Liver (tissue), 9 donors: ENCODE data around the gene ZC3H18. TPM values are rescaled to one million over a fixed set of nuclear protein-coding genes. Genes with fewer than 3 reads are reported as not detected.

Experiments
- DNase-seq: peaks from one replicate; pipeline ENCODE4 v3.0.0-alpha.2; 2017; ENCODE audit warnings: low spot score
- H3K27ac ChIP-seq, 2 donors: one replicate each; pipeline ENCODE4 v1.7.0; 2013; ENCODE audit warnings: inconsistent platforms in 2 of 2, low read length in 2 of 2, control low read depth in 1 of 2, low read depth in 1 of 2, mild to moderate bottlenecking in 1 of 2
- H3K27me3 ChIP-seq, 4 donors: one replicate each; pipeline versions ENCODE4 v1.6.1 to v1.7.0; 2013; ENCODE audit warnings: low read length in 3 of 4, inconsistent platforms in 1 of 4, mild to moderate bottlenecking in 1 of 4, moderate library complexity in 1 of 4; ENCODE audit not compliant: control insufficient read depth in 4 of 4, insufficient read depth in 4 of 4
- H3K36me3 ChIP-seq, 4 donors: one replicate each; pipeline versions ENCODE4 v1.6.1 to v1.7.0; 2013; ENCODE audit warnings: low read length in 3 of 4, mild to moderate bottlenecking in 3 of 4, low read depth in 1 of 4, moderate library complexity in 1 of 4; ENCODE audit not compliant: control insufficient read depth in 4 of 4, insufficient read depth in 3 of 4
- H3K4me1 ChIP-seq, 4 donors: one replicate each; pipeline versions ENCODE4 v1.6.1 to v1.7.0; 2013; ENCODE audit warnings: low read length in 3 of 4, mild to moderate bottlenecking in 3 of 4, moderate library complexity in 1 of 4; ENCODE audit not compliant: control insufficient read depth in 4 of 4, insufficient read depth in 4 of 4
- H3K4me3 ChIP-seq, 3 donors: one replicate each; pipeline versions ENCODE4 v1.6.1 to v1.7.0; 2013; ENCODE audit warnings: low read length in 3 of 3, control low read depth in 1 of 3, low read depth in 1 of 3, mild to moderate bottlenecking in 1 of 3
- H3K9ac ChIP-seq, 2 donors: one replicate each; pipeline ENCODE4 v1.7.0; 2013; ENCODE audit warnings: low read length in 2 of 2, mild to moderate bottlenecking in 2 of 2, moderate library complexity in 2 of 2, control low read depth in 1 of 2, low read depth in 1 of 2
- H3K9me3 ChIP-seq, 4 donors: one replicate each; pipeline versions ENCODE4 v1.6.1 to v1.7.0; 2013; ENCODE audit warnings: low read length in 3 of 4; ENCODE audit not compliant: control insufficient read depth in 4 of 4
- EGR1 ChIP-seq, 2 donors: IDR thresholded peaks; 2 replicates each; pipeline ENCODE4 v1.6.1; 2016 to 2018; ENCODE audit warnings: antibody characterized with exemption in 2 of 2, low read depth in 2 of 2
- FOXA1 ChIP-seq: IDR thresholded peaks from 2 replicates; pipeline ENCODE4 v1.6.1; 2016; ENCODE audit warnings: antibody characterized with exemption
- FOXA2 ChIP-seq: IDR thresholded peaks from 2 replicates; pipeline ENCODE4 v1.6.1; 2016; ENCODE audit warnings: antibody characterized with exemption
- GABPA ChIP-seq, 2 donors: IDR thresholded peaks in 1 of 2; conservative IDR thresholded peaks in 1 of 2; 2 replicates each; pipeline ENCODE4 v1.6.1; 2016; ENCODE audit warnings: antibody characterized with exemption in 2 of 2, mild to moderate bottlenecking in 1 of 2, moderate library complexity in 1 of 2
- HNF4A ChIP-seq, 2 donors: conservative IDR thresholded peaks; 2 replicates each; pipeline ENCODE4 v1.6.1; 2016; ENCODE audit warnings: antibody characterized with exemption in 2 of 2, mild to moderate bottlenecking in 2 of 2
- HNF4G ChIP-seq: IDR thresholded peaks from 2 replicates; pipeline ENCODE4 v1.6.1; 2016; ENCODE audit warnings: antibody characterized with exemption
- NR2F2 ChIP-seq: IDR thresholded peaks from 2 replicates; pipeline ENCODE4 v1.6.1; 2016; ENCODE audit warnings: antibody characterized with exemption
- RAD21 ChIP-seq, 2 donors: IDR thresholded peaks; 2 replicates each; pipeline ENCODE4 v1.6.1; 2016; ENCODE audit warnings: antibody characterized with exemption in 2 of 2, mild to moderate bottlenecking in 2 of 2
- RXRA ChIP-seq, 2 donors: IDR thresholded peaks; 2 replicates each; pipeline ENCODE4 v1.6.1; 2017 to 2018; ENCODE audit warnings: antibody characterized with exemption in 2 of 2, mild to moderate bottlenecking in 1 of 2
- SP1 ChIP-seq: IDR thresholded peaks from 2 replicates; pipeline ENCODE4 v1.6.1; 2018; ENCODE audit warnings: antibody characterized with exemption, mild to moderate bottlenecking
- TAF1 ChIP-seq: conservative IDR thresholded peaks from 2 replicates; pipeline ENCODE4 v1.6.1; 2016; ENCODE audit warnings: antibody characterized with exemption, mild to moderate bottlenecking
- YY1 ChIP-seq: IDR thresholded peaks from 2 replicates; pipeline ENCODE4 v1.6.1; 2016; ENCODE audit warnings: antibody characterized with exemption, mild to moderate bottlenecking
- WGBS: extraction: QIAGEN DNeasy Blood & Tissue Kit; methylation state at CpG from one replicate; pipeline ENCODE4 v1.1.7; 2013; 5-methylcytosine and 5-hydroxymethylcytosine counted together
- polyA plus RNA-seq, 2 donors: library from polyadenylated mRNA; stranded (reverse) in 1 of 2; unstranded in 1 of 2; fragments of 200-250 nt in 1 of 2; fragments of >200 nt in 1 of 2; fragmentation: Nextera tagmentation in 1 of 2; extraction: Ambion mirVana in 1 of 2; gene quantifications; one replicate each; pipeline versions ENCODE4 v1.2.1 to v1.2.3, GENCODE V29; 2013 to 2015
- total RNA-seq, 2 donors: library from RNA; depleted of rRNA; stranded (reverse); fragments of >200 nt; gene quantifications; one replicate each; pipeline ENCODE4 v1.2.3, GENCODE V29; 2014
- TF ChIP-seq, protein P1 (sequence below): IDR thresholded peaks from 2 replicates; pipeline ENCODE4 v1.6.1; 2016; ENCODE audit warnings: antibody characterized with exemption
- TF ChIP-seq, protein P2 (sequence below): IDR thresholded peaks from 2 replicates; pipeline ENCODE4 v1.6.1; 2016; ENCODE audit warnings: antibody characterized with exemption
- TF ChIP-seq, protein P3 (sequence below): IDR thresholded peaks from 2 replicates; pipeline ENCODE4 v1.6.1; 2016; ENCODE audit warnings: antibody characterized with exemption, mild to moderate bottlenecking
- TF ChIP-seq, protein P4 (sequence below): fragments of 150-350 bp; IDR thresholded peaks from 2 replicates; pipeline ENCODE4 v1.5.1; 2017; ENCODE audit warnings: improper control_type of control experiment, low read depth, low read length; ENCODE audit not compliant: missing input control
- donor health status: healthy.
- donor health status: healthy.
- donor health status: healthy.
- donor health status: healthy.
- donor health status: healthy.

The ZC3H18 gene
- total and polyA plus RNA-seq, 4 donors: 10.2 to 10.9 (median 10.5) TPM

DNA sequence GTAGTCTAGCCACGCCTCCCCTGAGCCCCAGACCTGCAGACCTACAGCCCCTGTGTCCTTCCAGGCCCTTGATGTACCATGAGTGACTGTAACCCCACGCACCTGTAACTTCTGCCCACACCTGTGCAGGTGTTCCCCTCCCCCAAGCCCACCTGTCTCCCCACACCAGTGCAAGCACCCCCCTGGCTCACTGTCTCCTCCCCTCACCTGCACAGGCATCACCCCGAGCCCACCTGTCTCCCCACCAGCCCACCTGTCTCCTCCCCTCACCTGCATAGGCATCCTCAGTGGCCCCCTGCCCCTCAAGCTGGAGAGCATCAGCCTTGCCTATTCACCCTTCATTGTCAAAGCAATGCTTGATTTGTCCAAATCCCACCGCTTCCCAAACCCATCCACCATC lies 32.3 kb upstream of the ZC3H18 start:
- Histone ChIP-seq H3K27me3 (no peaks in the 10 kb centered on the region), H3K9me3 (peaks cover 1 to 7% (median 5%) of the 10 kb centered on the region in 4 donors), H3K9ac (no peak overlapping the region), H3K27ac (no peak overlapping the region), H3K4me1 (peaks cover 0 to 3% (median 0%) of the 10 kb centered on the region in 4 donors), H3K4me3 (no peak overlapping the region), H3K36me3 (peaks cover 0 to 6% (median 1%) of the 10 kb centered on the region in 4 donors)
- no peak for TF ChIP-seq GABPA (IDR thresholded peaks at IDR 0.05 in 1 of 2, conservative IDR thresholded peaks at IDR 0.05 in 1 of 2)
- no peak for TF ChIP-seq RXRA (IDR thresholded peaks at IDR 0.05)
- no peak for TF ChIP-seq NR2F2
- TF ChIP-seq YY1: no peak
- TF ChIP-seq, protein P1, sequence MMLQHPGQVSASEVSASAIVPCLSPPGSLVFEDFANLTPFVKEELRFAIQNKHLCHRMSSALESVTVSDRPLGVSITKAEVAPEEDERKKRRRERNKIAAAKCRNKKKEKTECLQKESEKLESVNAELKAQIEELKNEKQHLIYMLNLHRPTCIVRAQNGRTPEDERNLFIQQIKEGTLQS: no peak
- no peak for TF ChIP-seq HNF4A (conservative IDR thresholded peaks at IDR 0.05)
- TF ChIP-seq FOXA1: no peak
- TF ChIP-seq HNF4G: no peak
- TF ChIP-seq FOXA2: no peak
- TF ChIP-seq, protein P2, sequence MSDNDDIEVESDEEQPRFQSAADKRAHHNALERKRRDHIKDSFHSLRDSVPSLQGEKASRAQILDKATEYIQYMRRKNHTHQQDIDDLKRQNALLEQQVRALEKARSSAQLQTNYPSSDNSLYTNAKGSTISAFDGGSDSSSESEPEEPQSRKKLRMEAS: no peak
- no peak for TF ChIP-seq SP1
- TF ChIP-seq, protein P3, sequence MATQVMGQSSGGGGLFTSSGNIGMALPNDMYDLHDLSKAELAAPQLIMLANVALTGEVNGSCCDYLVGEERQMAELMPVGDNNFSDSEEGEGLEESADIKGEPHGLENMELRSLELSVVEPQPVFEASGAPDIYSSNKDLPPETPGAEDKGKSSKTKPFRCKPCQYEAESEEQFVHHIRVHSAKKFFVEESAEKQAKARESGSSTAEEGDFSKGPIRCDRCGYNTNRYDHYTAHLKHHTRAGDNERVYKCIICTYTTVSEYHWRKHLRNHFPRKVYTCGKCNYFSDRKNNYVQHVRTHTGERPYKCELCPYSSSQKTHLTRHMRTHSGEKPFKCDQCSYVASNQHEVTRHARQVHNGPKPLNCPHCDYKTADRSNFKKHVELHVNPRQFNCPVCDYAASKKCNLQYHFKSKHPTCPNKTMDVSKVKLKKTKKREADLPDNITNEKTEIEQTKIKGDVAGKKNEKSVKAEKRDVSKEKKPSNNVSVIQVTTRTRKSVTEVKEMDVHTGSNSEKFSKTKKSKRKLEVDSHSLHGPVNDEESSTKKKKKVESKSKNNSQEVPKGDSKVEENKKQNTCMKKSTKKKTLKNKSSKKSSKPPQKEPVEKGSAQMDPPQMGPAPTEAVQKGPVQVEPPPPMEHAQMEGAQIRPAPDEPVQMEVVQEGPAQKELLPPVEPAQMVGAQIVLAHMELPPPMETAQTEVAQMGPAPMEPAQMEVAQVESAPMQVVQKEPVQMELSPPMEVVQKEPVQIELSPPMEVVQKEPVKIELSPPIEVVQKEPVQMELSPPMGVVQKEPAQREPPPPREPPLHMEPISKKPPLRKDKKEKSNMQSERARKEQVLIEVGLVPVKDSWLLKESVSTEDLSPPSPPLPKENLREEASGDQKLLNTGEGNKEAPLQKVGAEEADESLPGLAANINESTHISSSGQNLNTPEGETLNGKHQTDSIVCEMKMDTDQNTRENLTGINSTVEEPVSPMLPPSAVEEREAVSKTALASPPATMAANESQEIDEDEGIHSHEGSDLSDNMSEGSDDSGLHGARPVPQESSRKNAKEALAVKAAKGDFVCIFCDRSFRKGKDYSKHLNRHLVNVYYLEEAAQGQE: no peak
- TF ChIP-seq, protein P4, sequence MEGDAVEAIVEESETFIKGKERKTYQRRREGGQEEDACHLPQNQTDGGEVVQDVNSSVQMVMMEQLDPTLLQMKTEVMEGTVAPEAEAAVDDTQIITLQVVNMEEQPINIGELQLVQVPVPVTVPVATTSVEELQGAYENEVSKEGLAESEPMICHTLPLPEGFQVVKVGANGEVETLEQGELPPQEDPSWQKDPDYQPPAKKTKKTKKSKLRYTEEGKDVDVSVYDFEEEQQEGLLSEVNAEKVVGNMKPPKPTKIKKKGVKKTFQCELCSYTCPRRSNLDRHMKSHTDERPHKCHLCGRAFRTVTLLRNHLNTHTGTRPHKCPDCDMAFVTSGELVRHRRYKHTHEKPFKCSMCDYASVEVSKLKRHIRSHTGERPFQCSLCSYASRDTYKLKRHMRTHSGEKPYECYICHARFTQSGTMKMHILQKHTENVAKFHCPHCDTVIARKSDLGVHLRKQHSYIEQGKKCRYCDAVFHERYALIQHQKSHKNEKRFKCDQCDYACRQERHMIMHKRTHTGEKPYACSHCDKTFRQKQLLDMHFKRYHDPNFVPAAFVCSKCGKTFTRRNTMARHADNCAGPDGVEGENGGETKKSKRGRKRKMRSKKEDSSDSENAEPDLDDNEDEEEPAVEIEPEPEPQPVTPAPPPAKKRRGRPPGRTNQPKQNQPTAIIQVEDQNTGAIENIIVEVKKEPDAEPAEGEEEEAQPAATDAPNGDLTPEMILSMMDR: no peak
- no peak for DNase-seq
- WGBS: 73% methylated on average over 4 of the region's 4 CpGs

DNA sequence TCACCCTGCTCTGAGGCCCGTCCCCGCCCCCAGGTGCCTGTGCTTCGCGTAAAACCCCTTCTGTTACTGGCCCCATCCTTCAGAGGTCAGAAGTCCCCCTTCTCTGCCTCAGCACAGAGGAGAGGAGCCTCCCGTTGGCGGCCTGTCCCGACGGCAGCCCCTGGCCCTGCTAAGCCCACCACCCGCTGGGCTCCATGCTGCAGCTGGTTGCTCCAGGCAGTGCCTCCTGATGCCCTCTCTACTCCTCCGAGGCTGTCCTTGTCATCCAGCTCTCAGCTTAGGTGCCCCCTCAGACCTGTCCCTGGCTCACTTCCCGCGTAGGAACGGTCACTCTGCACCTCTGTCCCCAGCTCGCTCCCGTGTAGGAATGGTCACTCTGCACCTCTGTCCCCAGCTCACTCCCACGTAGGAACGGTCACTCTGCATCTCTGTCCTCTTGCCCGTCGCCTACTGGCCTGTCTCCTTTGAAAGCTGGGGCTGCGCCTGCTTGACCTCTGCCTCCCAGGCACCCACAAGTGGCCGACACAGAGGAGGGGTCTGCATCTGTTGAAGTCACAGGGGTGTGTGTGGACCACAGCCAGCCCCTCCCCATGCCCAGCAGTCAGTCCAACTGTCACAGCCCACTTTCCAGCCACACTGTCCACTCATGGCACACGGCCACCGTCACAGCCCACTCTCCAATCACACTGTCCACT lies 31.7 kb upstream of the ZC3H18 start:
- Histone ChIP-seq H3K27me3 (no peaks in the 10 kb centered on the region), H3K4me1 (peaks cover 0 to 3% (median 0%) of the 10 kb centered on the region in 4 donors), H3K36me3 (peaks cover 0 to 3% (median 1%) of the 10 kb centered on the region in 4 donors), H3K9me3 (peaks cover 7 to 9% (median 8%) of the 10 kb centered on the region in 4 donors), H3K9ac (no peak overlapping the region), H3K27ac (no peak overlapping the region), H3K4me3 (no peak overlapping the region)
- 39% methylated on average over 23 of the region's 23 CpGs for WGBS
- DNase-seq: no peak
- TF ChIP-seq, protein P1: no peak
- TF ChIP-seq RAD21 (IDR thresholded peaks at IDR 0.05) (no peak), NR2F2 (no peak), HNF4A (conservative IDR thresholded peaks at IDR 0.05) (no peak), EGR1 (IDR thresholded peaks at IDR 0.05; ENCODE audit: low read depth in 2 of 2) (no peak), TAF1 (no peak), YY1 (no peak), FOXA1 (no peak)
- TF ChIP-seq, protein P2: no peak
